ENCODE measurements around the gene GALNT17. TPM values are rescaled to one million over a fixed set of nuclear protein-coding genes. Genes with fewer than 3 reads are reported as not detected.

Gene GALNT17
- total RNA-seq, 4 donors from 2014 or later: 4.4 to 33.8 (median 11.3) TPM

- H3K4me3 ChIP-seq: no peak overlapping the region
- no peaks in the 10 kb centered on the region for H3K9me3 ChIP-seq
- intact Hi-C loops (cut with DNase I; ENCODE audit: low total_unique reads): no loop called here
- no peaks in the 10 kb centered on the region for H3K27me3 ChIP-seq
- DNase-seq: no peak
- no peak overlapping the region for H3K27ac ChIP-seq
- no peaks in the 10 kb centered on the region for H3K36me3 ChIP-seq
- no peaks in the 10 kb centered on the region for H3K4me1 ChIP-seq
- no peak for TF ChIP-seq POLR2A (IDR thresholded peaks at IDR 0.05)
- TF ChIP-seq CTCF (IDR thresholded peaks at IDR 0.05): no peak
These were observed 298.3 kb downstream of the GALNT17 start for GRCh38 chr7:71430246-71430645.

GRCh38 chr7:71439321-71439720 lies 307.4 kb downstream of the GALNT17 start:
- intact Hi-C loops (cut with DNase I; ENCODE audit: low total_unique reads): no loop called here
- no peaks in the 10 kb centered on the region for H3K36me3 ChIP-seq
- no peak overlapping the region for H3K27ac ChIP-seq
- no peak for DNase-seq
- H3K27me3 ChIP-seq: no peaks in the 10 kb centered on the region
- TF ChIP-seq CTCF (IDR thresholded peaks at IDR 0.05) (no peak), POLR2A (IDR thresholded peaks at IDR 0.05) (no peak)
- H3K9me3 ChIP-seq: no peaks in the 10 kb centered on the region
- H3K4me1 ChIP-seq: no peaks in the 10 kb centered on the region
- H3K4me3 ChIP-seq: no peak overlapping the region

GRCh38 chr7:71442492-71443190 lies 310.7 kb downstream of the GALNT17 start:
- DNase-seq: no peak
- Histone ChIP-seq H3K27me3 (no peaks in the 10 kb centered on the region), H3K36me3 (no peaks in the 10 kb centered on the region), H3K9me3 (no peaks in the 10 kb centered on the region), H3K4me1 (no peaks in the 10 kb centered on the region), H3K4me3 (no peak overlapping the region), H3K27ac (no peak overlapping the region)
- TF ChIP-seq CTCF (IDR thresholded peaks at IDR 0.05): no peak
- no peak for TF ChIP-seq POLR2A (IDR thresholded peaks at IDR 0.05)
- intact Hi-C loops (cut with DNase I; ENCODE audit: low total_unique reads): no loop called here

- DNase-seq: no peak
- no peak for TF ChIP-seq CTCF (IDR thresholded peaks at IDR 0.05)
- TF ChIP-seq POLR2A (IDR thresholded peaks at IDR 0.05): no peak
- Histone ChIP-seq H3K27me3 (no peaks in the 10 kb centered on the region), H3K4me1 (no peaks in the 10 kb centered on the region), H3K4me3 (no peak overlapping the region), H3K36me3 (no peaks in the 10 kb centered on the region), H3K27ac (no peak overlapping the region), H3K9me3 (no peaks in the 10 kb centered on the region)
- intact Hi-C loops (cut with DNase I; ENCODE audit: low total_unique reads): no loop called here
These were observed 311.2 kb downstream of the GALNT17 start for GRCh38 chr7:71443191-71443530.

GRCh38 chr7:71444130-71444529 lies 312.2 kb downstream of the GALNT17 start:
- Histone ChIP-seq H3K4me3 (no peak overlapping the region), H3K9me3 (no peaks in the 10 kb centered on the region), H3K27ac (no peak overlapping the region), H3K27me3 (no peaks in the 10 kb centered on the region), H3K4me1 (no peaks in the 10 kb centered on the region), H3K36me3 (no peaks in the 10 kb centered on the region)
- TF ChIP-seq CTCF (IDR thresholded peaks at IDR 0.05) (no peak), POLR2A (IDR thresholded peaks at IDR 0.05) (no peak)
- intact Hi-C loops (cut with DNase I; ENCODE audit: low total_unique reads): no loop called here
- no peak for DNase-seq

Measured in uterus (tissue), 4 donors.